ENCODE data around the gene CIAO3. TPM values are rescaled to one million over a fixed set of nuclear protein-coding genes. Genes with fewer than 3 reads are reported as not detected.
A peak's percentile ranks its signal among the peaks of the same experiment; 100 is the strongest.

Gene CIAO3
- total RNA-seq, 1 experiment from 2014 or later: 51.9 TPM

DNA sequence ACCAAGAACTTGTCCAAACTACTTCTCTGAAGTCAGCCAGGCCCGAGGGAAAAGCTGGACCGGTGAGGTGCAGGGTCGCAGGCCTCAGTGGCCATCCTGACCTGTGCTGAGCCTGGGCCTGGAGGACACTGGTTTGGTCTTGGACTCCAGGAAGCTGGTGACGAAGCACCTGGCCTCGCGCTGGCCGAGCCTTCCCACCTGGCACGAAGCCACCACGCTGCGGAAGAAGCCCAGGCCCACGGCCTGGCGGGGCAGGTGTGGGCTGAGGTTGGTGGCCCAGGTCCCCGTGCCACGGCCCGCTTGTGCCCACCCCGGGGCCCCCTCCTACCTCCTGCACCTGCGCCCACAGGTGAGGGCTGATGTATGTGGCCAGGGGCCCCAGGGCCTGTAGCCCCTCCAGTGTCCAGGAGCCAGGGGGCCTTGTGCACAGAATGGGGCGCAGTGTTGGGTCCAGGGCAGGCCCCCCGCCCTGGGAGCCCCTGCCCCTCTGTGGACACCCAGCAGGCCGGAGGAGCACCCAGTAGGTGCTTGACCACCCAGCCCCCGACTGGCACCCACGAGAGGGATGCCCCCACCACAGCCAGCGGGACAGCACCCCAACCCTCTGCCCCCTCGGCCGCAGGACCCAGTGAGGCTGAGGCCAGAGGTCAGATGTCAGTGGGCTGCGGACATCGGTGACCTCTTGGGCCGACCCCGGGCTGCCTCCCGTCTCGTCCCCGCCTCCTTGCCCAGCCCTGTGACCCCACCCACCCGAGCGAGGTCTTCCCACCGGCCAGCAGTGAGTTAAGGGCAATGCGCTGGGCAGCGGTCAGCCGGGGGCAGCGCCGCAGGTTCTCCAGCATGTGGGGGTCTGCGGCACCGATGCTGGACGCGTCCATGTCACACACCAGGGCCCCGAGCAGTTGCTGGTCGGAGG, 33.5 kb upstream of the CIAO3 start:
- no TSS peak for BruUV-seq (replicated peaks)
- peaks cover 38% of the 10 kb centered on the region for H3K27me3 Mint-ChIP-seq (ENCODE audit: unreplicated experiment)
- peak; percentile 60 for DNase-seq
- intact Hi-C loops (cut with micrococcal nuclease; ENCODE audit: unreplicated experiment): no loop called here
- CTCF ChIA-PET: interaction anchor here (0.9 kb wide), 1 partner anchor 61 kb away, joined by 5 read pairs; no protein-coding TSS in a partner anchor
- no peak overlapping the region for H3K4me3 Mint-ChIP-seq (ENCODE audit: low read depth, unreplicated experiment)
- no peak overlapping the region for H3K27ac Mint-ChIP-seq (ENCODE audit: unreplicated experiment)
- H3K4me1 Mint-ChIP-seq (ENCODE audit: low read depth, unreplicated experiment): peaks cover 8% of the 10 kb centered on the region
- no peaks in the 10 kb centered on the region for H3K36me3 Mint-ChIP-seq (ENCODE audit: insufficient read depth, unreplicated experiment)
- no peaks in the 10 kb centered on the region for H3K9me3 Mint-ChIP-seq (ENCODE audit: low read depth, unreplicated experiment)
- TF ChIP-seq, protein P1, sequence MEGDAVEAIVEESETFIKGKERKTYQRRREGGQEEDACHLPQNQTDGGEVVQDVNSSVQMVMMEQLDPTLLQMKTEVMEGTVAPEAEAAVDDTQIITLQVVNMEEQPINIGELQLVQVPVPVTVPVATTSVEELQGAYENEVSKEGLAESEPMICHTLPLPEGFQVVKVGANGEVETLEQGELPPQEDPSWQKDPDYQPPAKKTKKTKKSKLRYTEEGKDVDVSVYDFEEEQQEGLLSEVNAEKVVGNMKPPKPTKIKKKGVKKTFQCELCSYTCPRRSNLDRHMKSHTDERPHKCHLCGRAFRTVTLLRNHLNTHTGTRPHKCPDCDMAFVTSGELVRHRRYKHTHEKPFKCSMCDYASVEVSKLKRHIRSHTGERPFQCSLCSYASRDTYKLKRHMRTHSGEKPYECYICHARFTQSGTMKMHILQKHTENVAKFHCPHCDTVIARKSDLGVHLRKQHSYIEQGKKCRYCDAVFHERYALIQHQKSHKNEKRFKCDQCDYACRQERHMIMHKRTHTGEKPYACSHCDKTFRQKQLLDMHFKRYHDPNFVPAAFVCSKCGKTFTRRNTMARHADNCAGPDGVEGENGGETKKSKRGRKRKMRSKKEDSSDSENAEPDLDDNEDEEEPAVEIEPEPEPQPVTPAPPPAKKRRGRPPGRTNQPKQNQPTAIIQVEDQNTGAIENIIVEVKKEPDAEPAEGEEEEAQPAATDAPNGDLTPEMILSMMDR (IDR thresholded peaks at IDR 0.05; ENCODE audit: unreplicated experiment): no peak

DNA sequence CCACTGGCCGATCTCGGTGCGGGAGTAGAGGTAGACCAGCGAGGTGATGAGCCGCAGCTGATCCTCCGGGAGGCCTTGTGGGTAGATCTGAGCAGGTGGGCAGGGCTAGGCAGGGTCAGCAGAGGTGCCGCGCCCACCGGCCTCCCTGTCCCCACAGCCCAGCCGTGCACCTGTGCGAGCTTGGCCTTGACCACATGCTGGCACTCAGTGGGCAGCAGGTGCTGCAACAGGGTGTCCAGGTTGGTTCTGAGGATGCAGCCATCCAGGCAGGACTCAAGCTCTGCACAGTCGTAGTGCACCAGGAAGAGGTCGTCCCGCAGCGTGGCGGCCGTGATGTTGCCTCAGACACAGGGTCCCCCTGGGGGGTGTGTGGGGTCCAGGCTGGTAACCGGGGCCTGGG, 32.2 kb upstream of the CIAO3 start:
- TF ChIP-seq, protein P1 (IDR thresholded peaks at IDR 0.05; ENCODE audit: unreplicated experiment): no peak
- peaks cover 38% of the 10 kb centered on the region for H3K27me3 Mint-ChIP-seq (ENCODE audit: unreplicated experiment)
- H3K4me3 Mint-ChIP-seq (ENCODE audit: low read depth, unreplicated experiment): no peak overlapping the region
- H3K36me3 Mint-ChIP-seq (ENCODE audit: insufficient read depth, unreplicated experiment): peaks cover 4% of the 10 kb centered on the region
- H3K27ac Mint-ChIP-seq (ENCODE audit: unreplicated experiment): no peak overlapping the region
- BruUV-seq (replicated peaks): no TSS peak
- CTCF ChIA-PET: interaction anchor here (0.7 kb wide), 3 partner anchors 12 to 429 kb away, joined by 4 to 5 read pairs (median 5); no protein-coding TSS in a partner anchor
- H3K4me1 Mint-ChIP-seq (ENCODE audit: low read depth, unreplicated experiment): peaks cover 6% of the 10 kb centered on the region
- DNase-seq: no peak
- no peaks in the 10 kb centered on the region for H3K9me3 Mint-ChIP-seq (ENCODE audit: low read depth, unreplicated experiment)
- intact Hi-C loops (cut with micrococcal nuclease; ENCODE audit: unreplicated experiment): no loop called here

DNA sequence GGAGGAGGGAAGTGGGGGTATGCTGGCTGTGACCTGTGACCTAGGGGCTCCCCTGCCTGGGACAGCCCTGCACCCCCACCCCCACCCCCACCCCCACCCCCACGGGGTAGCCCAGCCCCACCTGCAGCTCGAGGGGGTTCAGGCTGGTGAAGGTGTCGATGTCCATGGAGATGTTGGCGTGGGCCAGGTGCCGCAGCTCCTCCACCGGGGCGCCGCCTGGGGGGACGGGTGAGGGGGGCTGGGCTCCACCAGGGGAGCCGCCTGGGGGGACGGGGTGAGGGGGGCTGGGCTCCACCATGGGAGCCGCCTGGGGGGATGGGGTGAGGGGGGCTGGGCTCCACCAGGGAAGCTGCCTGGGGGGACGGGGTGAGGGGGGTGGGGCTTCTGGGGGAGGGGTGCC, 29.6 kb upstream of the CIAO3 start:
- H3K4me3 Mint-ChIP-seq (ENCODE audit: low read depth, unreplicated experiment): no peak overlapping the region
- no peak overlapping the region for H3K27ac Mint-ChIP-seq (ENCODE audit: unreplicated experiment)
- TF ChIP-seq, protein P1 (IDR thresholded peaks at IDR 0.05; ENCODE audit: unreplicated experiment): no peak
- CTCF ChIA-PET: no interaction called here
- no peak for DNase-seq
- H3K27me3 Mint-ChIP-seq (ENCODE audit: unreplicated experiment): peaks cover 23% of the 10 kb centered on the region
- intact Hi-C loops (cut with micrococcal nuclease; ENCODE audit: unreplicated experiment): no loop called here
- no TSS peak for BruUV-seq (replicated peaks)
- no peaks in the 10 kb centered on the region for H3K9me3 Mint-ChIP-seq (ENCODE audit: low read depth, unreplicated experiment)
- H3K4me1 Mint-ChIP-seq (ENCODE audit: low read depth, unreplicated experiment): no peaks in the 10 kb centered on the region
- H3K36me3 Mint-ChIP-seq (ENCODE audit: insufficient read depth, unreplicated experiment): peaks cover 4% of the 10 kb centered on the region

DNA sequence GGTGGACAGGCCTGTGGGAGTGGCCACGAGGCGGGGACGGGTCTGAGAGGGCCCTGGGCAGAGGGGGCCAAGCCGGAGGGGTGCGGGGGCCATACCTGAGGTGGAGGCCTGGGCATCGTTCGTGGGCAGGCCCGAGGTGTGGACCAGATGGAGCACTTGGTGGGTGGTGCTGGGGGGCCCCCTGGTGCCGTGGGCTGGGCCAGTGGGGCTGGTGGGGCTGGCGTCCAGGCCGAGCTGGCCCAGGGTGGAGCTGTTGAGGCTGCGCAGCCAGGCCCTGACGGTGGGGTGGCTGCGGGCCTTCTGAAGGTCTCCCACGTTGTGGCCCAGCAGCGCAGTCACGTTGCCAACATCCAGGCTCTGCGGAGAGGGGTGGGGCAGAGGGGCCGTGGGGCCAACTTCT, 29.1 kb upstream of the CIAO3 start:
- no peak overlapping the region for H3K27ac Mint-ChIP-seq (ENCODE audit: unreplicated experiment)
- peaks cover 4% of the 10 kb centered on the region for H3K36me3 Mint-ChIP-seq (ENCODE audit: insufficient read depth, unreplicated experiment)
- no peaks in the 10 kb centered on the region for H3K4me1 Mint-ChIP-seq (ENCODE audit: low read depth, unreplicated experiment)
- H3K9me3 Mint-ChIP-seq (ENCODE audit: low read depth, unreplicated experiment): no peaks in the 10 kb centered on the region
- TF ChIP-seq, protein P1 (IDR thresholded peaks at IDR 0.05; ENCODE audit: unreplicated experiment): no peak
- BruUV-seq (replicated peaks): no TSS peak
- CTCF ChIA-PET: no interaction called here
- H3K27me3 Mint-ChIP-seq (ENCODE audit: unreplicated experiment): peaks cover 21% of the 10 kb centered on the region
- H3K4me3 Mint-ChIP-seq (ENCODE audit: low read depth, unreplicated experiment): no peak overlapping the region
- intact Hi-C loops (cut with micrococcal nuclease; ENCODE audit: unreplicated experiment): no loop called here
- no peak for DNase-seq

Data from Calu3 (cell line).